Gastroesophageal sphincter (tissue), 4 donors: ENCODE data around the gene PBRM1. TPM values are rescaled to one million over a fixed set of nuclear protein-coding genes. Genes with fewer than 3 reads are reported as not detected.

Experiments
- ATAC-seq: fragments of 150-250 bp; one replicate; pipeline ENCODE4 v1.9.1; 2016; ENCODE audit warnings: mild to moderate bottlenecking, moderate library complexity
- H3K27ac ChIP-seq, 4 donors: fragments of 200-600 bp; sonication (generic) in 3 of 4; 1 replicate in 3 of 4; 2 replicates in 1 of 4; pipeline ENCODE4 v1.5.1; 2016 to 2019
- H3K27me3 ChIP-seq: fragments of 200-600 bp; sonication (generic); one replicate; pipeline ENCODE4 v1.5.1; 2019
- H3K36me3 ChIP-seq, 2 donors: fragments of 200-600 bp; sonication (generic); one replicate each; pipeline ENCODE4 v1.5.1; 2019; ENCODE audit warnings: control low read depth in 1 of 2
- H3K4me1 ChIP-seq, 3 donors: fragments of 200-600 bp; sonication (generic); 1 replicate in 2 of 3; 2 replicates in 1 of 3; pipeline ENCODE4 v1.5.1; 2016 to 2019; ENCODE audit warnings: control low read depth in 2 of 3
- H3K4me3 ChIP-seq, 2 donors: fragments of 200-600 bp; sonication (generic); one replicate each; pipeline ENCODE4 v1.5.1; 2019; ENCODE audit warnings: mild to moderate bottlenecking in 1 of 2, moderate library complexity in 1 of 2
- H3K9me3 ChIP-seq, 3 donors: fragments of 200-600 bp; sonication (generic); one replicate each; pipeline ENCODE4 v1.5.1; 2017 to 2019; ENCODE audit warnings: control low read depth in 2 of 3
- CTCF ChIP-seq, 4 experiments: fragments of 200-600 bp in 2 of 4; fragments of 450-650 bp in 2 of 4; sonication (generic) in 1 of 4; IDR thresholded peaks; one replicate each; pipeline ENCODE4 v1.5.1; 2017 to 2019; ENCODE audit warnings: antibody characterized with exemption in 4 of 4, mild to moderate bottlenecking in 2 of 4, moderate library complexity in 2 of 4
- EP300 ChIP-seq: sonication (generic); formaldehyde crosslinking; IDR thresholded peaks from one replicate; pipeline ENCODE4 v1.6.1; 2017; ENCODE audit warnings: antibody characterized with exemption, mild to moderate bottlenecking
- POLR2A ChIP-seq, 2 donors: fragments of 450-650 bp; IDR thresholded peaks; one replicate each; pipeline ENCODE4 v1.6.1; 2017; ENCODE audit warnings: antibody characterized with exemption in 2 of 2, mild to moderate bottlenecking in 2 of 2, moderate library complexity in 1 of 2
- POLR2AphosphoS5 ChIP-seq: sonication (generic); formaldehyde crosslinking; IDR thresholded peaks from one replicate; pipeline ENCODE4 v1.6.1; 2017; ENCODE audit warnings: antibody characterized with exemption
- WGBS, 2 donors: methylation state at CpG; one replicate each; pipeline ENCODE4 v1.1.5; 2018; ENCODE audit warnings: low coverage in 1 of 2; 5-methylcytosine and 5-hydroxymethylcytosine counted together
- total RNA-seq, 4 donors: library from RNA; depleted of rRNA; stranded (reverse); fragments of >200 nt; gene quantifications; one replicate each; pipeline ENCODE4 v1.1.0, GENCODE V29; 2016

Gene PBRM1
- total RNA-seq, 4 donors from 2014 or later, result 73.9 to 105 (median 98.4) TPM

- H3K27me3 ChIP-seq, result no peaks in the 10 kb centered on the region
- H3K9me3 ChIP-seq, result no peaks in the 10 kb centered on the region
- H3K4me1 ChIP-seq, result peaks cover 0 to 12% (median 4%) of the 10 kb centered on the region in 3 donors
- ATAC-seq, result no peak
- 75 to 93% methylated on average over 2 of the region's 2 CpGs for WGBS, 2 donors
- H3K4me3 ChIP-seq, result no peak overlapping the region
- no peak overlapping the region for H3K27ac ChIP-seq
- TF ChIP-seq CTCF (IDR thresholded peaks at IDR 0.05), result no peak
- no peak for TF ChIP-seq POLR2AphosphoS5
- TF ChIP-seq EP300, result no peak
- TF ChIP-seq POLR2A (IDR thresholded peaks at IDR 0.05), result no peak
- peaks cover 0 to 79% of the 10 kb centered on the region in 2 donors for H3K36me3 ChIP-seq
Measured at GRCh38 chr3:52608337-52608736, 77.4 kb downstream of the PBRM1 start.

GRCh38 chr3:52606373-52607085, 79.2 kb downstream of the PBRM1 start:
- ATAC-seq, result peak; percentile 41
- peaks cover 0 to 12% (median 4%) of the 10 kb centered on the region in 3 donors for H3K4me1 ChIP-seq
- H3K4me3 ChIP-seq, result no peak overlapping the region
- 39 to 72% methylated on average over 5 of the region's 5 CpGs for WGBS, 2 donors
- H3K36me3 ChIP-seq, result peaks cover 6 to 79% of the 10 kb centered on the region in 2 donors
- H3K27me3 ChIP-seq, result no peaks in the 10 kb centered on the region
- H3K9me3 ChIP-seq, result no peaks in the 10 kb centered on the region
- H3K27ac ChIP-seq, result peak overlapping the region in 2 of 4 donors; percentile 1 to 9
- no peak for TF ChIP-seq POLR2A (IDR thresholded peaks at IDR 0.05)

- Histone ChIP-seq H3K4me3 (no peak overlapping the region), H3K27ac (no peak overlapping the region), H3K4me1 (no peaks in the 10 kb centered on the region), H3K27me3 (no peaks in the 10 kb centered on the region), H3K9me3 (peaks cover 0 to 7% (median 0%) of the 10 kb centered on the region in 3 donors), H3K36me3 (peaks cover 6 to 85% of the 10 kb centered on the region in 2 donors)
- TF ChIP-seq POLR2A (IDR thresholded peaks at IDR 0.05), result no peak
- ATAC-seq, result no peak
Measured at GRCh38 chr3:52600258-52600657, 85.5 kb downstream of the PBRM1 start.

GRCh38 chr3:52596658-52597265, 89.0 kb downstream of the PBRM1 start:
- Histone ChIP-seq H3K27me3 (no peaks in the 10 kb centered on the region), H3K4me3 (no peak overlapping the region), H3K27ac (no peak overlapping the region), H3K9me3 (peaks cover 0 to 7% (median 0%) of the 10 kb centered on the region in 3 donors), H3K36me3 (peaks cover under 1 to 50% of the 10 kb centered on the region in 2 donors), H3K4me1 (peaks cover 0 to 18% (median 0%) of the 10 kb centered on the region in 3 donors)
- no CpG with 5 or more reads among the region's 4 CpGs for WGBS, 2 donors
- no peak for TF ChIP-seq POLR2A (IDR thresholded peaks at IDR 0.05)
- TF ChIP-seq EP300, result no peak
- TF ChIP-seq POLR2AphosphoS5, result no peak
- no peak for TF ChIP-seq CTCF (IDR thresholded peaks at IDR 0.05)
- peak; percentile 25 for ATAC-seq

GRCh38 chr3:52593103-52593502, 92.6 kb downstream of the PBRM1 start:
- Histone ChIP-seq H3K27me3 (no peaks in the 10 kb centered on the region), H3K36me3 (peaks cover 0 to 41% of the 10 kb centered on the region in 2 donors), H3K4me3 (no peak overlapping the region), H3K4me1 (peaks cover 0 to 18% (median 0%) of the 10 kb centered on the region in 3 donors), H3K27ac (peak overlapping the region in 2 of 4 donors; percentile 1 to 22), H3K9me3 (no peaks in the 10 kb centered on the region)
- TF ChIP-seq CTCF (IDR thresholded peaks at IDR 0.05), result no peak
- TF ChIP-seq POLR2AphosphoS5, result no peak
- no peak for TF ChIP-seq POLR2A (IDR thresholded peaks at IDR 0.05)
- no peak for TF ChIP-seq EP300
- no peak for ATAC-seq
- 29 to 40% methylated on average over 1 of the region's 1 CpG for WGBS, 2 donors
